Kidney capillary endothelial cell (primary cell): Measurements from ENCODE around the gene ZBTB7C.

Source experiments
- DNase-seq: peaks from one replicate; pipeline ENCODE4 v3.0.0-alpha.2; 2018; ENCODE audit warnings: low spot score

ZBTB7C gene

DNA sequence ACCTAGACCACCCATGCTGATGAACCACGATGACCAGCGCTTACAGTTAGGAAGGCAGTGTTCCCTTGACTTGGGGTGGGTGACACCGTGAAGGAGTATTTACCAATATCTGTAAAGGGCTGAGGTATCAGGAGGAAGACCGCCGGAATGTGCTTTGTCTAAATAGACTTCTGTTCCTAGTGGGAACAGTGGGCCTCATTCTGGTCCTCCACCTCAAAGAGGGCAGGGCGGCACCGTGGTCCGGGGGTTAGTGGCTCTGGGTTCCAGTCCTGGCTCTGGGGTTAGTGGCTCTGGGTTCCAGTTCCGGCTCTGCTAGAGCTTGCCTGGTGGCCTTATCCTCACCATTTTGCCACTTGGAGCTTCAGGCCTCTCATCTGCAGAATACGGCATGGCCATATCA lies 387.2 kb downstream of the ZBTB7C start:
- DNase-seq = no peak

- no peak for DNase-seq
Measured at GRCh38 chr18:48021273-48021914, 387.8 kb downstream of the ZBTB7C start.

DNA sequence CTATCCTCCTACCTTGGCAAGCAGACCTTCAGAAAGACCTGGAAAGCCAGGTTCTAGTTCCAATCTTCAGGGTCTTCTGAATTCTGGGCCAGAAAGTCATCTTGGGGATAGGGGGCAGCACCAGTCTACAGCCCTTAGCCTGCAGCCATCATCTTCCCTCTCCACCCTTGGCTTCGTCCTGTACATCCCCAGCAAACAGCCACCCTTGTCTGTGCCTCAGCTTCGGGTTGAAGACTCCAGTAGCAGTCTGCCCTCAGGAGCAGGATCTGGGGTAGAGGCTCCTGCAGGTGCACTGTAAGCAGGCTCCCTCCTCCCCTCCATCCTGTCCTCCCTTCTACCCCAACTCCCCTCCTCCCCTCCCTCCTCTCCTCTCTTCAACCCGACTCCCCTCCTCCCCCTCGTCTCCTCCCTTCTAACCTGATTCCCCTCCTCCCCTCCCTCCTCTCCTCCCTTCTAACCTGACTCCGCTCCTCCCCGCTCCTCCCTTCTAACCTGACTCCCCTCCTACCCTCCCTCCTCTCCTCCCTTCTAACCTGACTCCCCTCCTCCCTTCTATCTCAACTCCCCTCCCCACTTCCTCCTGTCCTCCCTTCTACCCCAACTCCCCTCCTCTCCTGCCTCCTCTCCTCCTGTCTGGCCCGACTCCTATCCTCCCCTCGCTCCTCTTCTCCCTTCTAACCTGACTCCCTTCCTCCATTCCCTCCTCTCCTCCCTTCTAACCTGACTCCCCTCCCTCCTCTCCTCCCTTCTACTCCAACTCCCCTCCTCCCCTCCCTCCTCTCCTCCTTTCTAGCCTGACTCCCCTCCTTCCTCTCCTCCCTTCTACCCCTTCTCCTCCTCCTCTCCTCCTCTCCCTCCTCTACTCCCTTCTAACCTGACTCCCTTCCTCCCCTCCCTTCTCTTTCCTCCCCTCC lies 388.6 kb downstream of the ZBTB7C start:
- DNase-seq = no peak

GRCh38 chr18:48019557-48020325 lies 389.4 kb downstream of the ZBTB7C start:
- DNase-seq = no peak

DNA sequence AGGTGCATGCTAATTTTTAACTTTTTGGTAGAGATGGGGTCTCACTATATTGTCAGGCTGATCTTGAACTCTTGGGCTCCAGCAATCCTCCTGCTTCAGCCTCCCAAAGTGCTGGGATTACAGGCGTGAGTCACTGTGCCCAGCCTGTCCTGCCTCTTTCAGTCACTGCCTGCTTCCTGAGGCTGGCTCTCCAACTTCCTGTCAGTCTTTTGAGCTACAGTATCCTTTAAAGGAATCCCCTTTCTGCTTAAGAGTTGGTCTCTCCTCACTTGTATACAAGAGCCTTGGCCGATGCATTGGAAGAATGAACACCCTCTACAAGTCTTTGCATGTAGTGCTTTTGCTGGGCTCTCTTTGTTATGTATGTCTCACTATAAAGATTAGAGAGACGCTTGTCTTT lies 390.3 kb downstream of the ZBTB7C start:
- peak; percentile 85 for DNase-seq

- no peak for DNase-seq
Measured at GRCh38 chr18:48017635-48018034, 391.5 kb downstream of the ZBTB7C start.

GRCh38 chr18:48013162-48013561 lies 396.0 kb downstream of the ZBTB7C start:
- no peak for DNase-seq

GRCh38 chr18:48011926-48012465 lies 397.2 kb downstream of the ZBTB7C start:
- no peak for DNase-seq

GRCh38 chr18:48010264-48010663 lies 398.9 kb downstream of the ZBTB7C start:
- DNase-seq = no peak

GRCh38 chr18:48009116-48009745 lies 400.0 kb downstream of the ZBTB7C start:
- DNase-seq = no peak

DNA sequence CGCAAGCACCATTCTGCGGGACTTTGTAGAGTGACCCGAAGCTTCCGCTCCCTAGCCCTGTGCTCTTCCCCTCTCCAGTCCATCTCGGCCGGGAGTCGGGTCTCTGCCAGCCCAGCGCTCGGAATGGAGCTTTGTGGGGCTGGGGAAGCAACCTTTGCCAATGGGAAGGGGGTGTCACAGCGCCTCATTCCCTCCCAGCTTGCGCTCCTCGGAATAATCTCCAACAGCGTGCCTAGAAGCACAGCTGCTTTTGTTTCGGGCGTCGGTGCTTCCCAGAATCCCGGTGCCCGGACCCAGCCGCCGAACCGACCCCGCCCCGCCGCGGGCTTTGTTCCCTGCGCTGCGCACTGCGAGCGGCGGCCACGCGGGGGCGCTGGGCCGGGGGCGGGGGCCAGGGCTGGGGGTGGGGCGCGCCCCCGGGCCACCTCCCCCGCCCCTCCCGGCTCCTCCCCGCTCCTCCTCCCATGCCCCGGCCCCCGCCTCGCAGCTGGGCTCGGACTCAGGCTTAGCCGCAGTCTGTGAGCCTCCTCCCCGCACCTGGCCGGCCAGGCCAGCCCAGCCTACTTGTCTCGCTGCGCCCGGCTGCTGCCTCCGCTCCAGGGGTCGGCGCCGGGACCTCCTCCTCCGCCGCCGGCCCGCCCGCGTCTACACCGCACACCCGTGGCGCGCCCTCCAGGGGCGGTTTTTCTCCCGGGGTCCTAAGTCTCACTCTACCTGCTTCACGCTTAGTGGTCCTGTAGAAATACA lies 401.1 kb downstream of the ZBTB7C start:
- DNase-seq = peak; percentile 64

DNA sequence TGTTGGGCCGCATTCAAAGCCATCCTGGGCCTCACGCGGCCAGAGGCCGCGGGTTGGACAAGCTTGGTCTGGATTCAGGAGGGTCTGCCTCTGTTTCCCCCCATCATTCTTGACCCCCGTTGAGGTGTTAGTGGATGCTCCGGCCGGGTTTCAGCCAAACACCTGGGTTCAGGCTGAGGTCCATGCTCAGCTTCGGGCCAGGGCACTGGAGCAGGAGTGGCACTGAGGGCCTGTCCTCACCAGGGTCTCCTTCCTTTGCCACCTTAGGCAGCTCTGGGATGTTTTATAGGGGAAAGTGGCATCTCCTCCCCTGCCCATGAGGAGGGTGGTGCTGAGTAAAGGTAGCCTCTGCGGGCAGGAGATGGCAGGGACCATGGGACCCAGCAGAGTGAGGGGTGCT lies 401.8 kb downstream of the ZBTB7C start:
- no peak for DNase-seq

DNA sequence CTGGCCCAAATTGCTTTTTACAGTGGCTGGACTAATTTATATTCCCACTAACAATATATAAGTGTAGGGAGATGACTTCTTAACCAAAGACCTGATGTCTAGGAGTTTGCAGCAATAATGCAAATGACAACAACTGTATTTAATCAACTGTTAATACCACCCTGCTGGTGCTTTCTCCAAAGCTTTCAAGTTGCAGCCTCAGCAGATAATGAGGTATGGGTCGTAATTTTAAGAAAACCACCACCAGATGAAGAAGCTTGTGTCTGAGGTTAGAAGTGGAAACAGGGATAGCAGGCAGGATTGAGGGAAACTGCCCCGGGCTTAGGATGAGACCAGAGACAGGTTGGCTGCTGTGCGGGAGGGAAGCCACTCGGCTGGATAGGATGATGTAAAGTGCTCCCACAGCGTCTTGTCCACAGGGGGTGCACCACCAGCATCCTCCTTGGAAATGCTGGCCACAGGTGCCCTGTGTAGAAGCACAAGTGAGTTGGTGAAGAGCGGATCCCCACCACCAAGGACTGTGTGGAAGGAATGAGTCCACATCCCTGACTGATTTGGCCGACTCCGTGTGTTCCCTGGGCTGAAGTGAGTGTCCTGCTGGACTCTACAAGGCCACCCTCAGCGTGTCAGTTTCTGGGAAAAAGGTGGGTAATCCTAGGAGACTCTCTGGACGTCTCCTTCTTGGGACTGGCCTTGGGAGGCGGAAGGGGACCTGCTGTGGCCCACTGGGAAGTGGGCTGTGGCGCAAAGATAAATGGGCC lies 402.6 kb downstream of the ZBTB7C start:
- no peak for DNase-seq

GRCh38 chr18:48004577-48004976 lies 404.6 kb downstream of the ZBTB7C start:
- DNase-seq = no peak

- peak; percentile 55 for DNase-seq
Measured at GRCh38 chr18:48003426-48004349, 405.5 kb downstream of the ZBTB7C start.

DNA sequence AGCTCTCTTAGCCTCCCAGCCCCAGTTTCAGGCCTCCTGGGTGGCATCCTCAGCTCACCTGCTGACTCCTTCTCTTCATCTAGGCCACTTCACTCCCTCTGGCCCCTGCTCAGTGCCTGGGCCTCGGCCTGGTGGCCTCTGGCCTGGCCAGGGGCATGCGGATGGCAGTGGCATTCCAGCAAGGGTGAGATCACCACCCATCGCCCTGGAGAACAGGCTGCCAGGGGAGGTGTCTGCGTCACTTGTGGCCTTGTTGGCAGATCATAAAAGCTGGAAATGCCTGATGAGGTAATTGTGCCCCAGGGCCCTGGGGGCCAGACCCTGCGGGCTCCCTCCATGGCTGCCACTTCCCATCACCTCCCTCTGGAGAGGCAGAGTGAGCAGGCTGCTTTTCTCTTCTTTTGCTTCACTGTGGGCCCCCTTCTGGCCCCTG lies 406.2 kb downstream of the ZBTB7C start:
- peak; percentile 63 for DNase-seq

- no peak for DNase-seq
Measured at GRCh38 chr18:48000701-48001100, 408.5 kb downstream of the ZBTB7C start.

- DNase-seq = no peak
Measured at GRCh38 chr18:47999801-48000248, 409.4 kb downstream of the ZBTB7C start.

DNA sequence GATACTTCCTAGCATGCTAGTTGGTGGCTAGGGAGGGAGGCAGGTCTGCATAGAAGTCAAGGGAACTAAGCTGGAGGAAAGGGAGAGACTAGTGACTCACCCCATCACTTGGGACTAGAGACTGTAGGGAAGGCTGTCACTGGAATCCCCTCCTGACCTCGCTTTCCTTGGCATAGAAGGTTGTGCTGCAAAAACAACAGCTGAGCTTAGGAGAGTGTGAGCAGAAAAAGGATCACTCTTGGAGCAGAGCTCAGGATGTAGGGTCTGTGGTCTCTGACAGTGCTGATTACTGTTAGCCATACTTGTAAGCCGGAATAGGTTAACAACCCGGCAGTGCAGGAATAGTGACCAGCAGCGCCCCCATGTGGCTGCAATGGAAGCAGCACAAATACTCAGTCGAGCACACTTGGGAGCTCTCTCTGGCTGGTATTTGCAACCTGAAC lies 411.8 kb downstream of the ZBTB7C start:
- DNase-seq = no peak
